Sigmoid colon (tissue), 7 donors: ENCODE data around the gene NCKAP5. TPM values are rescaled to one million over a fixed set of nuclear protein-coding genes. Genes with fewer than 3 reads are reported as not detected.

ENCODE experiments used
- DNase-seq: peaks from one replicate; pipeline ENCODE4 v3.0.0-alpha.2; 2019
- H3K27ac ChIP-seq, 4 donors: fragments of 200-600 bp; sonication (generic); one replicate each; pipeline ENCODE4 v1.5.1; 2016 to 2019; ENCODE audit warnings: mild to moderate bottlenecking in 1 of 4
- H3K27me3 ChIP-seq, 3 donors: fragments of 200-600 bp; sonication (generic); one replicate each; pipeline ENCODE4 v1.5.1; 2019; ENCODE audit warnings: mild to moderate bottlenecking in 1 of 3
- H3K36me3 ChIP-seq, 4 donors: fragments of 200-600 bp; sonication (generic); one replicate each; pipeline ENCODE4 v1.5.1; 2016 to 2019
- H3K4me1 ChIP-seq, 4 donors: fragments of 200-600 bp; sonication (generic); one replicate each; pipeline ENCODE4 v1.5.1; 2017 to 2019
- H3K4me3 ChIP-seq, 4 donors: fragments of 200-600 bp; sonication (generic); one replicate each; pipeline ENCODE4 v1.5.1; 2017 to 2019; ENCODE audit warnings: mild to moderate bottlenecking in 2 of 4, moderate library complexity in 1 of 4
- H3K9me3 ChIP-seq, 4 donors: fragments of 200-600 bp in 3 of 4; sonication (generic) in 3 of 4; one replicate each; pipeline versions ENCODE4 v1.5.1 to v1.6.1; 2013 to 2019
- CTCF ChIP-seq, 4 experiments: fragments of 450-650 bp in 3 of 4; fragments of 200-600 bp in 1 of 4; IDR thresholded peaks; one replicate each; pipeline ENCODE4 v1.5.1; 2016 to 2019; ENCODE audit warnings: antibody characterized with exemption in 4 of 4, mild to moderate bottlenecking in 3 of 4, moderate library complexity in 2 of 4
- EP300 ChIP-seq, 4 donors: sonication (generic); formaldehyde crosslinking; IDR thresholded peaks; one replicate each; pipeline ENCODE4 v1.6.1; 2017; ENCODE audit warnings: antibody characterized with exemption in 4 of 4
- POLR2A ChIP-seq, 2 donors: fragments of 450-650 bp; IDR thresholded peaks; one replicate each; pipeline ENCODE4 v1.6.1; 2016; ENCODE audit warnings: antibody characterized with exemption in 2 of 2, mild to moderate bottlenecking in 2 of 2, moderate library complexity in 2 of 2
- POLR2AphosphoS5 ChIP-seq, 4 donors: sonication (generic); formaldehyde crosslinking; IDR thresholded peaks; one replicate each; pipeline ENCODE4 v1.6.1; 2017; ENCODE audit warnings: antibody characterized with exemption in 4 of 4
- WGBS, 2 donors: extraction: QIAGEN DNeasy Blood & Tissue Kit; methylation state at CpG; one replicate each; pipeline ENCODE4 v1.1.7; 2013; 5-methylcytosine and 5-hydroxymethylcytosine counted together
- intact Hi-C: fragments of 100-400 bp; cut with DNase I; formaldehyde crosslinking; loops from one replicate; pipeline ENCODE4 v1.15.1; 2023
- polyA plus RNA-seq, 3 donors: library from polyadenylated mRNA; stranded (reverse); fragments of 200-250 nt; gene quantifications; one replicate each; pipeline ENCODE4 v1.2.3, GENCODE V29; 2013
- total RNA-seq, 4 donors: library from RNA; depleted of rRNA; stranded (reverse); fragments of >200 nt; gene quantifications; one replicate each; pipeline ENCODE4 v1.1.0, GENCODE V29; 2016
- donor health status: healthy with polysubstance abuse.
- donor health status: Bipolar disorder and iron deficiency.
- donor health status: healthy.

The NCKAP5 gene
- total and polyA plus RNA-seq, 7 donors = under 0.01 to 3.7 (median 0.60) TPM

- no peak for TF ChIP-seq EP300 (IDR thresholded peaks at IDR 0.05)
- TF ChIP-seq POLR2A (IDR thresholded peaks at IDR 0.05) = no peak
- no peak for TF ChIP-seq CTCF (IDR thresholded peaks at IDR 0.05)
- TF ChIP-seq POLR2AphosphoS5 (IDR thresholded peaks at IDR 0.05) = no peak
- Histone ChIP-seq H3K27ac (no peak overlapping the region), H3K36me3 (no peaks in the 10 kb centered on the region), H3K4me3 (no peak overlapping the region), H3K9me3 (no peaks in the 10 kb centered on the region), H3K4me1 (peaks cover 0 to 12% (median 11%) of the 10 kb centered on the region in 4 donors), H3K27me3 (no peaks in the 10 kb centered on the region)
- DNase-seq = no peak
- WGBS, 2 donors = 50 to 70% methylated on average over 4 of the region's 4 CpGs
- intact Hi-C loops = no loop called here
Measured at GRCh38 chr2:133569286-133569830, 1.1 kb upstream of the NCKAP5 start.

GRCh38 chr2:133568598-133568997 lies 335 bp upstream of the NCKAP5 start:
- DNase-seq = no peak
- TF ChIP-seq POLR2A (IDR thresholded peaks at IDR 0.05) = no peak
- TF ChIP-seq EP300 (IDR thresholded peaks at IDR 0.05) = no peak
- no peak for TF ChIP-seq POLR2AphosphoS5 (IDR thresholded peaks at IDR 0.05)
- no peak for TF ChIP-seq CTCF (IDR thresholded peaks at IDR 0.05)
- Histone ChIP-seq H3K27me3 (no peaks in the 10 kb centered on the region), H3K27ac (peak overlapping the region in 1 of 4 donors; percentile 10), H3K4me1 (peaks cover 0 to 12% (median 11%) of the 10 kb centered on the region in 4 donors), H3K4me3 (peak overlapping the region in 2 of 4 donors; percentile 26 to 27), H3K9me3 (no peaks in the 10 kb centered on the region), H3K36me3 (no peaks in the 10 kb centered on the region)
- intact Hi-C loops = no loop called here
- 9 to 50% methylated on average over 5 of the region's 5 CpGs for WGBS, 2 donors

DNA sequence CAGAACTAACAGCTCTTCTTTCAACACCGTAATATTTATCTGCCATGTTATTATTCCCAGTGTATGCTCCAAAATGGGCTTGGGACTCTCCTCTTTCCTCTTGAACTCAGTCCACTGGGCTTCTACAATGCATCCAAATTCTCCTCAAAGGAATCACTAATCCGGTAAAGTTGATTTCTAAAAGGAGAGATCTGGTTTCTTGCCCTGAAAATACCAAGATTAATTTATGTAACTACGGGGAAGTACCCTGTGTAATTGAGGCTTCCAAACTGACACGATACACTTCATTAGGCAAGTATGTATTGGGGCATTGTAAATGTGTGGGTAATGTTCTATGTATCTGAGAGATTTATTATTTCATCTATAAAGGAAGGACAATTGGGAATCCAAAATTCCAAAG lies 5.7 kb downstream of the NCKAP5 start:
- H3K27me3 ChIP-seq = no peaks in the 10 kb centered on the region
- TF ChIP-seq CTCF (IDR thresholded peaks at IDR 0.05) (no peak), POLR2AphosphoS5 (IDR thresholded peaks at IDR 0.05) (no peak), POLR2A (IDR thresholded peaks at IDR 0.05) (no peak), EP300 (IDR thresholded peaks at IDR 0.05) (no peak)
- WGBS, 2 donors = 90 to 94% methylated on average over 4 of the region's 4 CpGs
- no peak overlapping the region for H3K4me3 ChIP-seq
- peaks cover 0 to 5% (median 0%) of the 10 kb centered on the region in 4 donors for H3K4me1 ChIP-seq
- intact Hi-C loops = no loop called here
- no peak for DNase-seq
- no peak overlapping the region for H3K27ac ChIP-seq
- no peaks in the 10 kb centered on the region for H3K36me3 ChIP-seq
- H3K9me3 ChIP-seq = no peaks in the 10 kb centered on the region

DNA sequence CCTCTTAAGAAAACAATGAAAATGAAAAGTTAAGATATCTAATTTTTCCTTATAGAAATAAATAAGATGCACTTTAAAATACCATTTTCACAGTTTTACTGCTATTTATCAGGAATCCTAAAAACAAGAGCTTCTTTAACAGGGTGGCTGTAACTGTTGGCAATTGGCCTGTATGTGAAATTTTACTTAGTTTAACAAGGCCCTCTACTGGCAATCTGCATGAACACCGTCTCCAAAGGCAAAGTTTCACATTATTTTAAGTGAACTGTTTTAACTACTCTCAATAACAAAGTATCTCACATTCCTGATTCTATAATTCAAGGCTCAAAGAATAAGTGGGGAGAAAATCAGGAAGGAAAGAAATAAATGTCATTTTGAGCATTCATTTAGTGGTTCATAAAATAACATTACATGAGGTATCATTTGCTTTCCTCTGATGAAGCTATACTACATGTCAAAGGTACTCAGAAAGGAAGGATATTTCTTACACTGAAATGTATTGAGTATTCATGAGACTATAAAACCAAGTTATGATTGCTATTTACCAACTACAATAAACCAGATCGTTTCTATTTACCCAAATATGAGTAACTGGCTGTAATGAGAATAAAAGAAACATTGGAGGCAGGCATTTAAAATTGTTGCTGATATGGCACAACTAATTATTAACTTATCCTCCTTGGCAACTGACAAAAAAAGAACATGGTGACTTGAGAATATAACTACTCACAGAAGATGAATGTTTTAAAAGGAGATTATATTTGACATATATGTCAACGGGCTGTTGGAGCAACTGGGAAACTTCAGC lies 7.0 kb downstream of the NCKAP5 start:
- no peak overlapping the region for H3K27ac ChIP-seq
- 25 to 41% methylated on average over 3 of the region's 3 CpGs for WGBS, 2 donors
- intact Hi-C loops = no loop called here
- H3K36me3 ChIP-seq = no peaks in the 10 kb centered on the region
- H3K27me3 ChIP-seq = no peaks in the 10 kb centered on the region
- TF ChIP-seq CTCF (IDR thresholded peaks at IDR 0.05) (peak in 3 of 4 experiments; percentile 33 to 49 (median 40)), POLR2A (IDR thresholded peaks at IDR 0.05) (no peak)
- no peak overlapping the region for H3K4me3 ChIP-seq
- no peaks in the 10 kb centered on the region for H3K9me3 ChIP-seq
- no peak for DNase-seq
- no peaks in the 10 kb centered on the region for H3K4me1 ChIP-seq
